Measurements from ENCODE around the gene S100A2. TPM values are rescaled to one million over a fixed set of nuclear protein-coding genes. Genes with fewer than 3 reads are reported as not detected.

The S100A2 gene
- total and polyA plus RNA-seq, 2 experiments from 2014 or later, result 0.66 to 0.89 TPM

- no peak overlapping the region for H3K4me2 ChIP-seq
- no peak overlapping the region for H3K27ac ChIP-seq (ENCODE audit: low read depth)
- DNase-seq (ENCODE audit: low spot score), result no peak
Observed at GRCh38 chr1:153610811-153611301, 45.2 kb upstream of the S100A2 start.

More at GRCh38 chr1:153610811-153611301, 45.2 kb upstream of the S100A2 start:
- Histone ChIP-seq H3K4me3 (no peak overlapping the region), H3K4me1 (ENCODE audit: insufficient read depth) (peaks cover 38% of the 10 kb centered on the region), H3F3A (replicated peaks; ENCODE audit: low read depth) (no peaks in the 10 kb centered on the region; the same call in 1 of the 2 replicates), H3K27me3 (ENCODE audit: insufficient read depth) (no peaks in the 10 kb centered on the region), H3K36me3 (ENCODE audit: insufficient read depth) (no peaks in the 10 kb centered on the region), H3K79me2 (replicated peaks; ENCODE audit: insufficient read depth) (no peaks in the 10 kb centered on the region), H2AFZ (no peak overlapping the region), H4K20me1 (replicated peaks; ENCODE audit: insufficient read depth) (no peaks in the 10 kb centered on the region), H3K9me2 (ENCODE audit: insufficient read depth) (no peaks in the 10 kb centered on the region)
- Mint-ChIP-seq H3K4me1 (peaks cover 51% of the 10 kb centered on the region), H3K9me3 (no peaks in the 10 kb centered on the region), H3K4me3 (no peak overlapping the region), H3K27me3 (ENCODE audit: insufficient read depth, low read depth, poor library complexity) (peaks cover 15% of the 10 kb centered on the region), H3K27ac (no peak overlapping the region), H3K36me3 (ENCODE audit: low read depth) (no peaks in the 10 kb centered on the region; the same call in 2 of the 3 replicates)
- no peak for ATAC-seq
- TF ChIP-seq EZH2phosphoT487 (IDR thresholded peaks at IDR 0.05; ENCODE audit: unreplicated experiment) (no peak), NANOG (IDR thresholded peaks at IDR 0.05; ENCODE audit: borderline replicate concordance) (no peak), ZNF462 (CRISPR knock-in tag; IDR thresholded peaks at IDR 0.05) (no peak), ZNF114 (CRISPR knock-in tag; IDR thresholded peaks at IDR 0.05) (no peak), POLR2AphosphoS5 (IDR thresholded peaks at IDR 0.05; ENCODE audit: low read depth) (no peak), EZH2 (IDR thresholded peaks at IDR 0.05; ENCODE audit: low read depth, unreplicated experiment) (no peak)
- TF ChIP-seq, protein P1, sequence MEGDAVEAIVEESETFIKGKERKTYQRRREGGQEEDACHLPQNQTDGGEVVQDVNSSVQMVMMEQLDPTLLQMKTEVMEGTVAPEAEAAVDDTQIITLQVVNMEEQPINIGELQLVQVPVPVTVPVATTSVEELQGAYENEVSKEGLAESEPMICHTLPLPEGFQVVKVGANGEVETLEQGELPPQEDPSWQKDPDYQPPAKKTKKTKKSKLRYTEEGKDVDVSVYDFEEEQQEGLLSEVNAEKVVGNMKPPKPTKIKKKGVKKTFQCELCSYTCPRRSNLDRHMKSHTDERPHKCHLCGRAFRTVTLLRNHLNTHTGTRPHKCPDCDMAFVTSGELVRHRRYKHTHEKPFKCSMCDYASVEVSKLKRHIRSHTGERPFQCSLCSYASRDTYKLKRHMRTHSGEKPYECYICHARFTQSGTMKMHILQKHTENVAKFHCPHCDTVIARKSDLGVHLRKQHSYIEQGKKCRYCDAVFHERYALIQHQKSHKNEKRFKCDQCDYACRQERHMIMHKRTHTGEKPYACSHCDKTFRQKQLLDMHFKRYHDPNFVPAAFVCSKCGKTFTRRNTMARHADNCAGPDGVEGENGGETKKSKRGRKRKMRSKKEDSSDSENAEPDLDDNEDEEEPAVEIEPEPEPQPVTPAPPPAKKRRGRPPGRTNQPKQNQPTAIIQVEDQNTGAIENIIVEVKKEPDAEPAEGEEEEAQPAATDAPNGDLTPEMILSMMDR (conservative IDR thresholded peaks at IDR 0.05; ENCODE audit: low read depth in 2 of 2), result no peak
- TF ChIP-seq, protein P2, sequence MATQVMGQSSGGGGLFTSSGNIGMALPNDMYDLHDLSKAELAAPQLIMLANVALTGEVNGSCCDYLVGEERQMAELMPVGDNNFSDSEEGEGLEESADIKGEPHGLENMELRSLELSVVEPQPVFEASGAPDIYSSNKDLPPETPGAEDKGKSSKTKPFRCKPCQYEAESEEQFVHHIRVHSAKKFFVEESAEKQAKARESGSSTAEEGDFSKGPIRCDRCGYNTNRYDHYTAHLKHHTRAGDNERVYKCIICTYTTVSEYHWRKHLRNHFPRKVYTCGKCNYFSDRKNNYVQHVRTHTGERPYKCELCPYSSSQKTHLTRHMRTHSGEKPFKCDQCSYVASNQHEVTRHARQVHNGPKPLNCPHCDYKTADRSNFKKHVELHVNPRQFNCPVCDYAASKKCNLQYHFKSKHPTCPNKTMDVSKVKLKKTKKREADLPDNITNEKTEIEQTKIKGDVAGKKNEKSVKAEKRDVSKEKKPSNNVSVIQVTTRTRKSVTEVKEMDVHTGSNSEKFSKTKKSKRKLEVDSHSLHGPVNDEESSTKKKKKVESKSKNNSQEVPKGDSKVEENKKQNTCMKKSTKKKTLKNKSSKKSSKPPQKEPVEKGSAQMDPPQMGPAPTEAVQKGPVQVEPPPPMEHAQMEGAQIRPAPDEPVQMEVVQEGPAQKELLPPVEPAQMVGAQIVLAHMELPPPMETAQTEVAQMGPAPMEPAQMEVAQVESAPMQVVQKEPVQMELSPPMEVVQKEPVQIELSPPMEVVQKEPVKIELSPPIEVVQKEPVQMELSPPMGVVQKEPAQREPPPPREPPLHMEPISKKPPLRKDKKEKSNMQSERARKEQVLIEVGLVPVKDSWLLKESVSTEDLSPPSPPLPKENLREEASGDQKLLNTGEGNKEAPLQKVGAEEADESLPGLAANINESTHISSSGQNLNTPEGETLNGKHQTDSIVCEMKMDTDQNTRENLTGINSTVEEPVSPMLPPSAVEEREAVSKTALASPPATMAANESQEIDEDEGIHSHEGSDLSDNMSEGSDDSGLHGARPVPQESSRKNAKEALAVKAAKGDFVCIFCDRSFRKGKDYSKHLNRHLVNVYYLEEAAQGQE (IDR thresholded peaks at IDR 0.05; ENCODE audit: unreplicated experiment), result no peak

Measured in GM23338 (cell line).